Activated CD4-positive, alpha-beta memory T cell treated with anti-CD3 and anti-CD28 coated beads for 36 hours (primary cell): ENCODE measurements around the gene DOCK8. TPM values are rescaled to one million over a fixed set of nuclear protein-coding genes. Genes with fewer than 3 reads are reported as not detected.

Experiments used
- CTCF ChIA-PET: fragments of 350-600 bp; sonication (Branson Sonifier 250); formaldehyde crosslinking; loops from one replicate; lab custom pipeline; 2021; ENCODE audit warnings: antibody characterized with exemption, inconsistent platforms; lab: Charles Lee
- POLR2A ChIA-PET: fragments of 350-600 bp; sonication (Branson Sonifier 250); formaldehyde crosslinking; loops from one replicate; lab custom pipeline; 2021; ENCODE audit warnings: antibody characterized with exemption; lab: Charles Lee
- DNase-seq: peaks from one replicate; pipeline ENCODE4 v3.0.0-alpha.2; 2020
- H3K27ac Mint-ChIP-seq: one replicate; pipeline ENCODE4 v1.8.0; 2021; ENCODE audit warnings: mixed read lengths
- H3K27me3 Mint-ChIP-seq: one replicate; pipeline ENCODE4 v1.8.0; 2021; ENCODE audit warnings: mixed read lengths
- H3K36me3 Mint-ChIP-seq: one replicate; pipeline ENCODE4 v1.8.0; 2021; ENCODE audit warnings: mixed read lengths
- H3K4me1 Mint-ChIP-seq: one replicate; pipeline ENCODE4 v1.8.0; 2021; ENCODE audit warnings: low read depth, mixed read lengths
- H3K4me3 Mint-ChIP-seq: one replicate; pipeline ENCODE4 v1.8.0; 2021; ENCODE audit warnings: mild to moderate bottlenecking, mixed read lengths
- H3K9me3 Mint-ChIP-seq: one replicate; pipeline ENCODE4 v1.8.0; 2021; ENCODE audit warnings: mixed read lengths
- intact Hi-C: fragments of 100-400 bp; cut with micrococcal nuclease; formaldehyde crosslinking; loops from one replicate; pipeline ENCODE4 v1.15.1; 2023
- total RNA-seq, 2 experiments: library from RNA; stranded (reverse); gene quantifications; one replicate each; pipeline ENCODE4 v1.2.3, GENCODE V29; 2021

DOCK8 gene
- total RNA-seq, 2 experiments from 2014 or later = 140 to 141 TPM

- no peak overlapping the region for H3K27ac Mint-ChIP-seq
- H3K27me3 Mint-ChIP-seq = no peaks in the 10 kb centered on the region
- H3K9me3 Mint-ChIP-seq = no peaks in the 10 kb centered on the region
- intact Hi-C loops = no loop called here
- H3K4me3 Mint-ChIP-seq = no peak overlapping the region
- peaks cover 43% of the 10 kb centered on the region for H3K36me3 Mint-ChIP-seq
- H3K4me1 Mint-ChIP-seq = peaks cover 52% of the 10 kb centered on the region
- ChIA-PET CTCF (interaction anchor here (1.6 kb wide), 1 partner anchor 11 kb away, joined by 6 read pairs; no protein-coding TSS in a partner anchor), POLR2A (interaction anchor here (0.8 kb wide), 2 partner anchors 9 to 22 kb away, joined by 3 read pairs; no protein-coding TSS in a partner anchor)
- DNase-seq = no peak
These were observed 80.9 kb downstream of the DOCK8 start for GRCh38 chr9:295576-295975.

- Mint-ChIP-seq H3K27ac (peak overlapping the region; percentile 64), H3K4me1 (peaks cover 50% of the 10 kb centered on the region), H3K36me3 (peaks cover 41% of the 10 kb centered on the region), H3K27me3 (no peaks in the 10 kb centered on the region), H3K4me3 (no peak overlapping the region), H3K9me3 (no peaks in the 10 kb centered on the region)
- ChIA-PET POLR2A (interaction anchor here (0.8 to 0.9 kb wide), 2 partner anchors 15 to 23 kb away, joined by 3 to 4 read pairs; no protein-coding TSS in a partner anchor), CTCF (interaction anchor here (1.6 kb wide), 2 partner anchors 10 to 19 kb away, joined by 5 to 6 read pairs; no protein-coding TSS in a partner anchor)
- no peak for DNase-seq
- intact Hi-C loops = loop anchor here (1.0 kb wide), 1 partner anchor 14 kb away; no protein-coding TSS in a partner anchor
These were observed 81.7 kb downstream of the DOCK8 start for GRCh38 chr9:296411-296810.

GRCh38 chr9:297104-297972 lies 82.7 kb downstream of the DOCK8 start:
- H3K9me3 Mint-ChIP-seq = no peaks in the 10 kb centered on the region
- H3K4me1 Mint-ChIP-seq = peaks cover 50% of the 10 kb centered on the region
- H3K27ac Mint-ChIP-seq = peak overlapping the region; percentile 64
- peaks cover 44% of the 10 kb centered on the region for H3K36me3 Mint-ChIP-seq
- H3K4me3 Mint-ChIP-seq = peak overlapping the region; percentile 17
- POLR2A ChIA-PET = interaction anchor here (0.9 kb wide), 1 partner anchor 16 kb away, joined by 4 read pairs; no protein-coding TSS in a partner anchor
- no peaks in the 10 kb centered on the region for H3K27me3 Mint-ChIP-seq
- intact Hi-C loops = loop anchor here (1.0 kb wide), 1 partner anchor 25 kb away; no protein-coding TSS in a partner anchor
- CTCF ChIA-PET = interaction anchor here (1.0 to 1.6 kb wide), 3 partner anchors 9 to 81 kb away, joined by 5 to 6 read pairs (median 5); no protein-coding TSS in a partner anchor
- peak; percentile 45 for DNase-seq

GRCh38 chr9:303502-303901 lies 88.8 kb downstream of the DOCK8 start:
- no peak overlapping the region for H3K27ac Mint-ChIP-seq
- intact Hi-C loops = no loop called here
- H3K4me1 Mint-ChIP-seq = peaks cover 24% of the 10 kb centered on the region
- no peaks in the 10 kb centered on the region for H3K27me3 Mint-ChIP-seq
- ChIA-PET POLR2A (interaction anchor here (0.9 kb wide), 1 partner anchor 89 kb away, joined by 3 read pairs; the partner anchor contains the start of gene DOCK8), CTCF (interaction anchor here (0.6 kb wide), 1 partner anchor 92 kb away, joined by 3 read pairs; no protein-coding TSS in a partner anchor)
- no peak overlapping the region for H3K4me3 Mint-ChIP-seq
- DNase-seq = no peak
- H3K36me3 Mint-ChIP-seq = peaks cover 38% of the 10 kb centered on the region
- no peaks in the 10 kb centered on the region for H3K9me3 Mint-ChIP-seq

- Mint-ChIP-seq H3K9me3 (no peaks in the 10 kb centered on the region), H3K27me3 (no peaks in the 10 kb centered on the region), H3K4me3 (no peak overlapping the region), H3K27ac (peak overlapping the region; percentile 30), H3K36me3 (peaks cover 38% of the 10 kb centered on the region), H3K4me1 (peaks cover 24% of the 10 kb centered on the region)
- no peak for DNase-seq
- intact Hi-C loops = no loop called here
- POLR2A ChIA-PET = interaction anchor here (0.9 kb wide), 1 partner anchor 90 kb away, joined by 3 read pairs; the partner anchor contains the start of gene DOCK8
- CTCF ChIA-PET = interaction anchor here (0.5 to 1.2 kb wide), 2 partner anchors 41 to 90 kb away, joined by 3 to 4 read pairs; partner anchors contain the start of gene DOCK8
These were observed 89.4 kb downstream of the DOCK8 start for GRCh38 chr9:304106-304505.

GRCh38 chr9:304519-305185 lies 90.0 kb downstream of the DOCK8 start:
- ChIA-PET POLR2A (interaction anchor here (0.7 kb wide), 1 partner anchor 82 kb away, joined by 3 read pairs; no protein-coding TSS in a partner anchor), CTCF (interaction anchor here (0.5 to 1.5 kb wide), 3 partner anchors 11 to 90 kb away, joined by 3 to 4 read pairs (median 3); partner anchors contain the start of gene DOCK8)
- peak; percentile 40 for DNase-seq
- H3K4me3 Mint-ChIP-seq = no peak overlapping the region
- H3K4me1 Mint-ChIP-seq = peaks cover 24% of the 10 kb centered on the region
- H3K27me3 Mint-ChIP-seq = no peaks in the 10 kb centered on the region
- peaks cover 38% of the 10 kb centered on the region for H3K36me3 Mint-ChIP-seq
- peak overlapping the region; percentile 30 for H3K27ac Mint-ChIP-seq
- intact Hi-C loops = no loop called here
- no peaks in the 10 kb centered on the region for H3K9me3 Mint-ChIP-seq

- peak; percentile 69 for DNase-seq
- CTCF ChIA-PET = interaction anchor here (0.6 to 1.4 kb wide), 10 partner anchors 11 to 98 kb away, joined by 3 to 6 read pairs (median 4); partner anchors contain the start of gene DOCK8
- peaks cover 19% of the 10 kb centered on the region for H3K4me1 Mint-ChIP-seq
- intact Hi-C loops = loop anchor here (1.0 to 2.0 kb wide), 2 partner anchors 34 to 92 kb away; no protein-coding TSS in a partner anchor
- no peaks in the 10 kb centered on the region for H3K9me3 Mint-ChIP-seq
- POLR2A ChIA-PET = interaction anchor here (1.0 kb wide), 1 partner anchor 91 kb away, joined by 5 read pairs; no protein-coding TSS in a partner anchor
- no peak overlapping the region for H3K4me3 Mint-ChIP-seq
- H3K27me3 Mint-ChIP-seq = no peaks in the 10 kb centered on the region
- peaks cover 33% of the 10 kb centered on the region for H3K36me3 Mint-ChIP-seq
- peak overlapping the region; percentile 44 for H3K27ac Mint-ChIP-seq
These were observed 92.2 kb downstream of the DOCK8 start for GRCh38 chr9:306907-307306.

GRCh38 chr9:311841-312240 lies 97.2 kb downstream of the DOCK8 start:
- Mint-ChIP-seq H3K27me3 (no peaks in the 10 kb centered on the region), H3K9me3 (no peaks in the 10 kb centered on the region), H3K4me1 (peaks cover 6% of the 10 kb centered on the region), H3K4me3 (no peak overlapping the region), H3K27ac (no peak overlapping the region), H3K36me3 (peaks cover 43% of the 10 kb centered on the region)
- CTCF ChIA-PET = no interaction called here
- POLR2A ChIA-PET = no interaction called here
- intact Hi-C loops = no loop called here
- no peak for DNase-seq

- Mint-ChIP-seq H3K9me3 (no peaks in the 10 kb centered on the region), H3K4me1 (peaks cover 6% of the 10 kb centered on the region), H3K27ac (no peak overlapping the region), H3K4me3 (no peak overlapping the region), H3K27me3 (no peaks in the 10 kb centered on the region), H3K36me3 (peaks cover 45% of the 10 kb centered on the region)
- POLR2A ChIA-PET = no interaction called here
- CTCF ChIA-PET = no interaction called here
- intact Hi-C loops = no loop called here
- DNase-seq = no peak
These were observed 98.1 kb downstream of the DOCK8 start for GRCh38 chr9:312596-313320.

GRCh38 chr9:316382-316965 lies 101.8 kb downstream of the DOCK8 start:
- ChIA-PET POLR2A (no interaction called here), CTCF (no interaction called here)
- intact Hi-C loops = no loop called here
- Mint-ChIP-seq H3K27ac (no peak overlapping the region), H3K9me3 (no peaks in the 10 kb centered on the region), H3K4me3 (no peak overlapping the region), H3K36me3 (peaks cover 45% of the 10 kb centered on the region), H3K27me3 (no peaks in the 10 kb centered on the region), H3K4me1 (peaks cover 6% of the 10 kb centered on the region)
- DNase-seq = no peak

GRCh38 chr9:318646-319045 lies 104.0 kb downstream of the DOCK8 start:
- intact Hi-C loops = no loop called here
- H3K27me3 Mint-ChIP-seq = no peaks in the 10 kb centered on the region
- H3K27ac Mint-ChIP-seq = no peak overlapping the region
- ChIA-PET POLR2A (no interaction called here), CTCF (no interaction called here)
- H3K9me3 Mint-ChIP-seq = no peaks in the 10 kb centered on the region
- peaks cover 32% of the 10 kb centered on the region for H3K36me3 Mint-ChIP-seq
- H3K4me3 Mint-ChIP-seq = no peak overlapping the region
- DNase-seq = no peak
- H3K4me1 Mint-ChIP-seq = peaks cover 6% of the 10 kb centered on the region
